Gastroesophageal sphincter (tissue), 3 donors: ENCODE results near the gene PLEKHM2.

Experiments used
- CTCF ChIP-seq, 4 experiments: fragments of 200-600 bp in 2 of 4; fragments of 450-650 bp in 2 of 4; sonication (generic) in 1 of 4; IDR thresholded peaks; one replicate each; pipeline ENCODE4 v1.5.1; 2017 to 2019; ENCODE audit warnings: antibody characterized with exemption in 4 of 4, mild to moderate bottlenecking in 2 of 4, moderate library complexity in 2 of 4
- EP300 ChIP-seq: sonication (generic); formaldehyde crosslinking; IDR thresholded peaks from one replicate; pipeline ENCODE4 v1.6.1; 2017; ENCODE audit warnings: antibody characterized with exemption, mild to moderate bottlenecking
- POLR2A ChIP-seq, 2 donors: fragments of 450-650 bp; IDR thresholded peaks; one replicate each; pipeline ENCODE4 v1.6.1; 2017; ENCODE audit warnings: antibody characterized with exemption in 2 of 2, mild to moderate bottlenecking in 2 of 2, moderate library complexity in 1 of 2
- POLR2AphosphoS5 ChIP-seq: sonication (generic); formaldehyde crosslinking; IDR thresholded peaks from one replicate; pipeline ENCODE4 v1.6.1; 2017; ENCODE audit warnings: antibody characterized with exemption

- TF ChIP-seq CTCF (IDR thresholded peaks at IDR 0.05) = no peak
- no peak for TF ChIP-seq POLR2AphosphoS5
- TF ChIP-seq EP300 = no peak
- TF ChIP-seq POLR2A (IDR thresholded peaks at IDR 0.05) = no peak
These were observed 9.5 kb upstream of the PLEKHM2 start for GRCh38 chr1:15674386-15675159.
